ENCODE data around the gene FHIP1B.
A peak's percentile ranks its signal among the peaks of the same experiment; 100 is the strongest.

GRCh38 chr11:6249770-6250555 lies 15.5 kb upstream of the FHIP1B start:
- TF ChIP-seq BHLHE40 (IDR thresholded peaks at IDR 0.05; ENCODE audit: low read depth, low read length), result no peak
- TF ChIP-seq, protein P1, sequence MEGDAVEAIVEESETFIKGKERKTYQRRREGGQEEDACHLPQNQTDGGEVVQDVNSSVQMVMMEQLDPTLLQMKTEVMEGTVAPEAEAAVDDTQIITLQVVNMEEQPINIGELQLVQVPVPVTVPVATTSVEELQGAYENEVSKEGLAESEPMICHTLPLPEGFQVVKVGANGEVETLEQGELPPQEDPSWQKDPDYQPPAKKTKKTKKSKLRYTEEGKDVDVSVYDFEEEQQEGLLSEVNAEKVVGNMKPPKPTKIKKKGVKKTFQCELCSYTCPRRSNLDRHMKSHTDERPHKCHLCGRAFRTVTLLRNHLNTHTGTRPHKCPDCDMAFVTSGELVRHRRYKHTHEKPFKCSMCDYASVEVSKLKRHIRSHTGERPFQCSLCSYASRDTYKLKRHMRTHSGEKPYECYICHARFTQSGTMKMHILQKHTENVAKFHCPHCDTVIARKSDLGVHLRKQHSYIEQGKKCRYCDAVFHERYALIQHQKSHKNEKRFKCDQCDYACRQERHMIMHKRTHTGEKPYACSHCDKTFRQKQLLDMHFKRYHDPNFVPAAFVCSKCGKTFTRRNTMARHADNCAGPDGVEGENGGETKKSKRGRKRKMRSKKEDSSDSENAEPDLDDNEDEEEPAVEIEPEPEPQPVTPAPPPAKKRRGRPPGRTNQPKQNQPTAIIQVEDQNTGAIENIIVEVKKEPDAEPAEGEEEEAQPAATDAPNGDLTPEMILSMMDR (conservative IDR thresholded peaks at IDR 0.05; ENCODE audit: low read depth, low read length), result no peak
- TF ChIP-seq SMC3 (IDR thresholded peaks at IDR 0.05; ENCODE audit: low read depth, low read length), result no peak
- no peak for TF ChIP-seq RCOR1 (IDR thresholded peaks at IDR 0.05; ENCODE audit: insufficient replicate concordance, low read length)
- TF ChIP-seq MAFK (IDR thresholded peaks at IDR 0.05; ENCODE audit: low read depth, low read length), result no peak
- no peak for TF ChIP-seq MAZ (IDR thresholded peaks at IDR 0.05; ENCODE audit: borderline replicate concordance, low read depth, low read length)
- peak; percentile 50; the same call in 1 of the 2 replicates for TF ChIP-seq FOS (IDR thresholded peaks at IDR 0.05; ENCODE audit: low read depth, low read length)
- no peak for TF ChIP-seq RFX5 (IDR thresholded peaks at IDR 0.05; ENCODE audit: low read depth, low read length)
- TF ChIP-seq, protein P2, sequence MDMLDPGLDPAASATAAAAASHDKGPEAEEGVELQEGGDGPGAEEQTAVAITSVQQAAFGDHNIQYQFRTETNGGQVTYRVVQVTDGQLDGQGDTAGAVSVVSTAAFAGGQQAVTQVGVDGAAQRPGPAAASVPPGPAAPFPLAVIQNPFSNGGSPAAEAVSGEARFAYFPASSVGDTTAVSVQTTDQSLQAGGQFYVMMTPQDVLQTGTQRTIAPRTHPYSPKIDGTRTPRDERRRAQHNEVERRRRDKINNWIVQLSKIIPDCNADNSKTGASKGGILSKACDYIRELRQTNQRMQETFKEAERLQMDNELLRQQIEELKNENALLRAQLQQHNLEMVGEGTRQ (IDR thresholded peaks at IDR 0.05; ENCODE audit: low read depth, low read length), result no peak
- TF ChIP-seq POLR2A (IDR thresholded peaks at IDR 0.05; ENCODE audit: low read depth, low read length), result no peak

Data from IMR-90 (cell line).